ENCODE data around the gene CDH15.
A peak's percentile ranks its signal among the peaks of the same experiment; 100 is the strongest.

The CDH15 gene

GRCh38 chr16:89152831-89153700, 18.5 kb upstream of the CDH15 start:
- TF ChIP-seq CTCF (IDR thresholded peaks at IDR 0.05; ENCODE audit: low read depth, low read length, missing control alignments) = no peak
- Histone ChIP-seq H3K27me3 (replicated peaks) (no peaks in the 10 kb centered on the region), H3K36me3 (replicated peaks) (no peaks in the 10 kb centered on the region), H3K27ac (no peak overlapping the region), H3K4me3 (ENCODE audit: low read depth, low read length) (no peak overlapping the region)
- DNase-seq = no peak
- in situ Hi-C loops (cut with HindIII; ENCODE audit: low pct_ligation_motif_present, low sequenced_read_pairs) = loop anchor here (25.0 kb wide), 1 partner anchor 391 kb away; no protein-coding TSS in a partner anchor

- no peak for TF ChIP-seq CTCF (IDR thresholded peaks at IDR 0.05; ENCODE audit: low read depth, low read length, missing control alignments)
- no peaks in the 10 kb centered on the region for H3K36me3 ChIP-seq (replicated peaks)
- no peak for DNase-seq
- H3K27ac ChIP-seq = no peak overlapping the region
- H3K27me3 ChIP-seq (replicated peaks) = no peaks in the 10 kb centered on the region
- H3K4me3 ChIP-seq (ENCODE audit: low read depth, low read length) = no peak overlapping the region
- in situ Hi-C loops (cut with HindIII; ENCODE audit: low pct_ligation_motif_present, low sequenced_read_pairs) = loop anchor here (25.0 kb wide), 1 partner anchor 392 kb away; no protein-coding TSS in a partner anchor
Observed at GRCh38 chr16:89153848-89154271, 17.7 kb upstream of the CDH15 start.

- Histone ChIP-seq H3K27me3 (replicated peaks) (no peaks in the 10 kb centered on the region), H3K27ac (no peak overlapping the region), H3K4me3 (ENCODE audit: low read depth, low read length) (no peak overlapping the region), H3K36me3 (replicated peaks) (no peaks in the 10 kb centered on the region)
- DNase-seq = no peak
- no peak for TF ChIP-seq CTCF (IDR thresholded peaks at IDR 0.05; ENCODE audit: low read depth, low read length, missing control alignments)
- in situ Hi-C loops (cut with HindIII; ENCODE audit: low pct_ligation_motif_present, low sequenced_read_pairs) = loop anchor here (25.0 kb wide), 1 partner anchor 392 kb away; no protein-coding TSS in a partner anchor
Observed at GRCh38 chr16:89154390-89155183, 17.0 kb upstream of the CDH15 start.

- no peak overlapping the region for H3K4me3 ChIP-seq (ENCODE audit: low read depth, low read length)
- in situ Hi-C loops (cut with HindIII; ENCODE audit: low pct_ligation_motif_present, low sequenced_read_pairs) = loop anchor here (25.0 kb wide), 1 partner anchor 393 kb away; no protein-coding TSS in a partner anchor
- no peak overlapping the region for H3K27ac ChIP-seq
- no peak for TF ChIP-seq CTCF (IDR thresholded peaks at IDR 0.05; ENCODE audit: low read depth, low read length, missing control alignments)
- peak; percentile 54 for DNase-seq
- no peaks in the 10 kb centered on the region for H3K36me3 ChIP-seq (replicated peaks)
- no peaks in the 10 kb centered on the region for H3K27me3 ChIP-seq (replicated peaks)
Observed at GRCh38 chr16:89155184-89155679, 16.3 kb upstream of the CDH15 start.

GRCh38 chr16:89155851-89156739, 15.5 kb upstream of the CDH15 start:
- in situ Hi-C loops (cut with HindIII; ENCODE audit: low pct_ligation_motif_present, low sequenced_read_pairs) = loop anchor here (25.0 kb wide), 1 partner anchor 394 kb away; no protein-coding TSS in a partner anchor
- no peaks in the 10 kb centered on the region for H3K27me3 ChIP-seq (replicated peaks)
- TF ChIP-seq CTCF (IDR thresholded peaks at IDR 0.05; ENCODE audit: low read depth, low read length, missing control alignments) = no peak
- DNase-seq = no peak
- no peaks in the 10 kb centered on the region for H3K36me3 ChIP-seq (replicated peaks)
- H3K4me3 ChIP-seq (ENCODE audit: low read depth, low read length) = no peak overlapping the region
- no peak overlapping the region for H3K27ac ChIP-seq
